Measurements from ENCODE around the gene CRB2.

CRB2 gene

GRCh38 chr9:123410281-123410910 lies 54.4 kb downstream of the CRB2 start:
- no peak for DNase-seq

GRCh38 chr9:123411191-123411590 lies 55.2 kb downstream of the CRB2 start:
- DNase-seq, result no peak

GRCh38 chr9:123411636-123412035 lies 55.6 kb downstream of the CRB2 start:
- no peak for DNase-seq

- DNase-seq, result no peak
Measured at GRCh38 chr9:123412171-123412820, 56.3 kb downstream of the CRB2 start.

- DNase-seq, result no peak
Measured at GRCh38 chr9:123414204-123414603, 58.2 kb downstream of the CRB2 start.

GRCh38 chr9:123414936-123415930 lies 59.2 kb downstream of the CRB2 start:
- DNase-seq, result no peak

- DNase-seq, result no peak
Measured at GRCh38 chr9:123416176-123416575, 60.2 kb downstream of the CRB2 start.

- DNase-seq, result no peak
Measured at GRCh38 chr9:123417289-123418051, 61.5 kb downstream of the CRB2 start.

- DNase-seq, result no peak
Measured at GRCh38 chr9:123418052-123418430, 62.0 kb downstream of the CRB2 start.

GRCh38 chr9:123418506-123418905 lies 62.5 kb downstream of the CRB2 start:
- DNase-seq, result no peak

GRCh38 chr9:123419091-123419490 lies 63.1 kb downstream of the CRB2 start:
- DNase-seq, result no peak

- DNase-seq, result no peak
Measured at GRCh38 chr9:123419721-123420591, 64.0 kb downstream of the CRB2 start.

GRCh38 chr9:123420592-123421111 lies 64.7 kb downstream of the CRB2 start:
- no peak for DNase-seq

- DNase-seq, result no peak
Measured at GRCh38 chr9:123421186-123421585, 65.2 kb downstream of the CRB2 start.

- DNase-seq, result no peak
Measured at GRCh38 chr9:123421801-123422455, 65.9 kb downstream of the CRB2 start.

- DNase-seq, result no peak
Measured at GRCh38 chr9:123422635-123423310, 66.8 kb downstream of the CRB2 start.

- DNase-seq, result no peak
Measured at GRCh38 chr9:123423311-123423640, 67.3 kb downstream of the CRB2 start.

GRCh38 chr9:123424131-123424530 lies 68.1 kb downstream of the CRB2 start:
- no peak for DNase-seq

GRCh38 chr9:123424552-123425225 lies 68.7 kb downstream of the CRB2 start:
- DNase-seq, result no peak

- DNase-seq, result no peak
Measured at GRCh38 chr9:123425261-123425821, 69.3 kb downstream of the CRB2 start.
